Measurements from ENCODE around the gene TAF1D.

DNA sequence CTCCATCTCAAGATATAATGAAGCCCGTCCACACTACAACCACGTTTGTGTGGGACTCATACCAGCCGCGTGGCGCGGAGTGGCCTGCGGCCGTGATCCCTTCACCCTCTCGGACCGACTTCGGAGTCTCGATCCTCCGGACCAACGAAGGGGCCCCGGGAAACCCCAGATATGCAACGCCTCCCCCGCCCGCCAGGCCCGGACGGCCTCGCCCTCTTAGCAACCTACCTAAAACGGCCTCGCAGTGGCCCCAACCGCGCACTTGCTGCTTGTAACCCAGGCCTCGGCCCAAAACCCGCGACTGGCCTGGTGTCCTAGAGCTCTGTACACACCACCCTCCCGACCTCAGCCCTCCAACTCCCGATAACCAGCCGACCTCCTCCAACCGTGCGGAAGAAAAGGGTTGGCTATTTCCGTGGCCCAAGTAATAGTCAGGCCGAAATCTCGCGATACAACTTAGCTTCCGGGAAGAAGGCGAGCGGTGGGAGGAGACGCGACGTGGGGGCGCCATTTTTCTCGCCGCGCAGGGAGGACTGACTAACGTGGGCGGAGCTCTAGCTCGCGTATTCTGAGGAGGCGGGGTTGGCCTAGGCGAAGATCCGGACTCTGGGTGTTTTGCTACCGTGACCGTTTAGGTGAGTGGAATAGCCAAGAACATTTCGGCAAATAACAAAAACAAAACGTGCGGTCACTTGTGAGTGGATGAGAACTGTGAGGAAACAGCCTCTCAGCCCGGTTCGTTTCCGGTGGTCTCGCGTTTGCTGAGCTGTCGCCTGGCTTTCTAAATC is at the start of gene TAF1D, which contains the start of gene C11orf54:
- TF ChIP-seq YY1 (IDR thresholded peaks at IDR 0.05; ENCODE audit: insufficient read depth, insufficient read length), result peak; percentile 60
- TF ChIP-seq ZNF274 (IDR thresholded peaks at IDR 0.05; ENCODE audit: low read depth, low read length), result no peak
- TF ChIP-seq SUZ12 (IDR thresholded peaks at IDR 0.05; ENCODE audit: extremely low read depth, insufficient read depth, insufficient read length), result no peak
